ENCODE results near the gene AKAIN1. TPM values are rescaled to one million over a fixed set of nuclear protein-coding genes. Genes with fewer than 3 reads are reported as not detected.

The AKAIN1 gene
- total RNA-seq, 2 experiments from 2014 or later = not detected

- Mint-ChIP-seq H3K36me3 (no peaks in the 10 kb centered on the region), H3K27ac (no peak overlapping the region), H3K9me3 (no peaks in the 10 kb centered on the region), H3K27me3 (no peaks in the 10 kb centered on the region), H3K4me1 (peaks cover 9% of the 10 kb centered on the region), H3K4me3 (no peak overlapping the region)
- DNase-seq = no peak
These were observed 51.8 kb downstream of the AKAIN1 start for GRCh38 chr18:5145168-5145825.

DNA sequence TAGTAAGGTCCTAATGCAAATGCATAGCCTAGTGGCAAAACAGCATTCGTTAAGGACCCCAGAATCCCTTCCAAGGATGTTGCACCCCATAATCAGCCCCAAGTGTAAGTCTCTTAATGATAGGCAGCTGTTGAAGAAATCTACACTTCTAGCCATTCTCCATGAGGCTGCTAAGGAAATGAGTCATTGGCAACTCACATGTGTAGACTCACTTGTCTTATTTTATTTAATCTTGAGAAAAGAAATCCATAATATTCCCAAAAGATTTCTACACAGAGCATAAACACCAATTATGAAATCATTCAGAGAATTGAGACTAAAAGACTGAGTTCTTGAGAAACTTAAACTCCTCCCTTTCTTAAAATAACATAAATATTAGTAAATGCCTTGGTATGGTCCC lies 52.4 kb downstream of the AKAIN1 start:
- DNase-seq = no peak
- Mint-ChIP-seq H3K36me3 (no peaks in the 10 kb centered on the region), H3K27ac (no peak overlapping the region), H3K4me3 (no peak overlapping the region), H3K4me1 (peaks cover 9% of the 10 kb centered on the region), H3K27me3 (no peaks in the 10 kb centered on the region), H3K9me3 (no peaks in the 10 kb centered on the region)

DNA sequence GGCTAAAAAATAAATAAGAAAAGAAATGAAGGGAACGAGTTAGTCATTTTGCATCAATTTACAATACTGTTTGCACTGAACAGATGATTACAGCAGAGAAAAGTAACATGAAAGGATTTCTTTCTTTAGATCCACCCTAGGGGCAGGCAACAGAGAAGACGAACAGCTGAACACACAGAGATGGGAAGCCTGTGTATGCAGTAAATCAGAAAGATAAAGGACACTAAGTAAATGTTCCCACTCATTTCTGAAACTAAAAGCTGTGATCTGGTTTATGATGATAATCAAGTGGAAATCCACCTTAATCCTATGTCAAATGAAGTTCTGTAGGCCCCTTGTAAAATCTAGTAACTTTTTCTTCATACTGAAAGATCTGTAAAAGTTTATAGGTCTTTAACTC lies 54.2 kb downstream of the AKAIN1 start:
- no peak for DNase-seq
- no peaks in the 10 kb centered on the region for H3K27me3 Mint-ChIP-seq
- H3K4me3 Mint-ChIP-seq = no peak overlapping the region
- H3K36me3 Mint-ChIP-seq = no peaks in the 10 kb centered on the region
- peaks cover 9% of the 10 kb centered on the region for H3K4me1 Mint-ChIP-seq
- no peak overlapping the region for H3K27ac Mint-ChIP-seq
- H3K9me3 Mint-ChIP-seq = no peaks in the 10 kb centered on the region

DNA sequence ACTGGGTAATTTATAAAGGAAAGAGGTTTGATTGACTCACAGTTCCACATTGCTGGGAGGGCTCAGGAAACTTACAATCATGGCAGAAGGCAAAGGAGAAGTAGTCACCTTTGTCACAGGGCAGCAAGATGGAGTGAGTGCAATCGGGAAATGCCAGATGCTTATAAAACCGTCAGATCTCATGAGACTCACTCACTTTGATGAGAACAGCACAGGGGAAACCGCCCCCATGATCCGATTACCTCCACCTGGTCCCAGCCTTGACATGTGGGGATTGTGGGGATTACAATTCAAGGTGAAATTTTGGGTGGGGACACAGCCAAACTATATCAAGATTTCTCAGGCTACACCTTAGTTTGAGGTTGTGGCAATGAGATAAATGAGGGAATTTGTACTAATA lies 54.9 kb downstream of the AKAIN1 start:
- no peak for DNase-seq
- H3K4me1 Mint-ChIP-seq = peaks cover 9% of the 10 kb centered on the region
- no peaks in the 10 kb centered on the region for H3K9me3 Mint-ChIP-seq
- H3K36me3 Mint-ChIP-seq = no peaks in the 10 kb centered on the region
- H3K27ac Mint-ChIP-seq = no peak overlapping the region
- no peak overlapping the region for H3K4me3 Mint-ChIP-seq
- H3K27me3 Mint-ChIP-seq = no peaks in the 10 kb centered on the region

- Mint-ChIP-seq H3K36me3 (no peaks in the 10 kb centered on the region), H3K27ac (no peak overlapping the region), H3K9me3 (no peaks in the 10 kb centered on the region), H3K27me3 (no peaks in the 10 kb centered on the region), H3K4me3 (no peak overlapping the region), H3K4me1 (peaks cover under 1% of the 10 kb centered on the region)
- no peak for DNase-seq
These were observed 59.8 kb downstream of the AKAIN1 start for GRCh38 chr18:5137261-5137660.

GRCh38 chr18:5132987-5133386 lies 64.1 kb downstream of the AKAIN1 start:
- Mint-ChIP-seq H3K9me3 (no peaks in the 10 kb centered on the region), H3K36me3 (no peaks in the 10 kb centered on the region), H3K27ac (no peak overlapping the region), H3K4me3 (no peak overlapping the region), H3K27me3 (no peaks in the 10 kb centered on the region), H3K4me1 (no peaks in the 10 kb centered on the region)
- no peak for DNase-seq

DNA sequence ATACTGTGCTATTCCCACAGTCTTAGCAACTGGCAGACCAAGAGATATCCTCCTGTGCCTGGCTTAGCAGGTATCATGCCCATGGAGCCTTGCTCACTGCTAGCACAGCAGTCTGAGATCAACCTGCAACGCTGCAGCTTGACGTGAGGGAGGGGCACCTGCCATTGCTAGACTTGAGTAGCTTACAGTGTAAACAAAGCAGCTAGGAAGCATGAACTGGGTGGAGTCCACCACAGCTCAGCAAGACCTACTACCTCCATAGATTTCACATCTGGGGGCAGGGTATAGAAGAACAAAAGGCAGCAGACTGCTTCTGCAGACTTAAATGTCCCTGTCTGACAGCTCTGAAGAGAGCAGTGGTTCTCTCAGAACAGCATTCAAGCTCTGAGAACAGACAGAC lies 74.8 kb downstream of the AKAIN1 start:
- H3K9me3 Mint-ChIP-seq = peaks cover 16% of the 10 kb centered on the region
- H3K27ac Mint-ChIP-seq = no peak overlapping the region
- no peaks in the 10 kb centered on the region for H3K27me3 Mint-ChIP-seq
- H3K4me1 Mint-ChIP-seq = no peaks in the 10 kb centered on the region
- DNase-seq = no peak
- peaks cover 2% of the 10 kb centered on the region for H3K36me3 Mint-ChIP-seq
- H3K4me3 Mint-ChIP-seq = no peak overlapping the region

DNA sequence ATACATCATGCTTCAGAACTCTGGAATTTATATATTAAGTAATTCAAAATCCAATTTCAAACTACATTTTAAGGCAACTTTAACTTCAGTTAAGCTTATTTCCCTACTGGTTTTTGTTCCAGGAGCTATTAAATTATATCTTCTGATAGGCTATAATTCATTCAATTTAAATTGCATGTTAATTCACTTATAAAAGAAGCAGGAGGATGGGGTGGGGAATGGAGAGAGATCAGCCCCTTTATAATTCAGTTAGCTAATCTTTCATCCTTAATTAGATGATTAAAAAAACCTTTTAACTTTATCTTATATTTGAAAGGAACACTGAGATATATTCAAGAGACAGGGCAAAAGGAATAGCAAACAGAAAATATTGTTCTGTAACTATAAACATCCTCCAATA lies 86.8 kb downstream of the AKAIN1 start:
- Mint-ChIP-seq H3K4me1 (peaks cover 4% of the 10 kb centered on the region), H3K36me3 (no peaks in the 10 kb centered on the region), H3K27ac (no peak overlapping the region), H3K4me3 (no peak overlapping the region), H3K9me3 (peaks cover 9% of the 10 kb centered on the region), H3K27me3 (no peaks in the 10 kb centered on the region)
- no peak for DNase-seq

DNA sequence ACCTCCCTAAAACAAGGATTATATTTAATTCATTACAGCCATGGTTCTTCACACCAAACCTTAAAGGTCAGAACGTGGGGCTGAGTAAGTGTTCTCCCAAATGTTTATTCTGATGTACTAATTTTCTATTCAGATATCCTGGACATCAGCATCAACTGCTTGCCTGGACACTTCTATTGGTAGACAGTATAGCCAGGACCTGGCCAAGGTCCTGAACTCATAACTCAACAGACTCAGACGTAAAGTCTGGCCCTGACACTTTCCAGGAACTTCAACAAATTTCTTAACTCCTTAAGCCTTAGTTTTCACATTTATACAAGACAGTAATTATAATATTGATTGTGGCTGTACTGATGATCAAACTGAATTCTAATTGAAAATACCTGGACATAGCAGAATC lies 89.1 kb downstream of the AKAIN1 start:
- H3K36me3 Mint-ChIP-seq = no peaks in the 10 kb centered on the region
- no peak overlapping the region for H3K4me3 Mint-ChIP-seq
- H3K4me1 Mint-ChIP-seq = peaks cover 4% of the 10 kb centered on the region
- no peak overlapping the region for H3K27ac Mint-ChIP-seq
- no peak for DNase-seq
- H3K27me3 Mint-ChIP-seq = no peaks in the 10 kb centered on the region
- no peaks in the 10 kb centered on the region for H3K9me3 Mint-ChIP-seq

DNA sequence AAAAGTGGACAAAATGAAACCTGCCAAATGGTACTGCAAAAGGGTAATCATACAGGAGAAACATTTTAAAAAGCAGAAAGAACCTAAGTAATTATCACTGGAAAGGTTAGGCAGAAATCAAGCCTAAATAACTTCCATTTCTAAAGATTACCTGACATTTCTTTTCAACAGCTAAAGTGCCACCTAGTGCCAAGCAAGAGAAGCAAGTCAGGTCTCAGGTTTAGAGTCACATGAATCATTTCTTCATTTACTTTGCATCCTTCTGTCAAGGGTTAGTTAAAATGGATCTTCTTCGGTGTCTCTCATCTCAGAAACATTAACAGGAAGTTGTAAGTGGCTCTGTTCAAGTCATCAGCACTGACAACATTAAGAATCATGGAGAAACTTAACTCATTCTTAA lies 90.3 kb downstream of the AKAIN1 start:
- Mint-ChIP-seq H3K9me3 (no peaks in the 10 kb centered on the region), H3K36me3 (no peaks in the 10 kb centered on the region), H3K27ac (no peak overlapping the region), H3K27me3 (no peaks in the 10 kb centered on the region), H3K4me3 (no peak overlapping the region), H3K4me1 (peaks cover 4% of the 10 kb centered on the region)
- DNase-seq = no peak

- H3K4me1 Mint-ChIP-seq = peaks cover 4% of the 10 kb centered on the region
- H3K27me3 Mint-ChIP-seq = no peaks in the 10 kb centered on the region
- H3K4me3 Mint-ChIP-seq = no peak overlapping the region
- H3K27ac Mint-ChIP-seq = no peak overlapping the region
- H3K36me3 Mint-ChIP-seq = no peaks in the 10 kb centered on the region
- DNase-seq = no peak
- H3K9me3 Mint-ChIP-seq = no peaks in the 10 kb centered on the region
These were observed 92.8 kb downstream of the AKAIN1 start for GRCh38 chr18:5104246-5104645.

DNA sequence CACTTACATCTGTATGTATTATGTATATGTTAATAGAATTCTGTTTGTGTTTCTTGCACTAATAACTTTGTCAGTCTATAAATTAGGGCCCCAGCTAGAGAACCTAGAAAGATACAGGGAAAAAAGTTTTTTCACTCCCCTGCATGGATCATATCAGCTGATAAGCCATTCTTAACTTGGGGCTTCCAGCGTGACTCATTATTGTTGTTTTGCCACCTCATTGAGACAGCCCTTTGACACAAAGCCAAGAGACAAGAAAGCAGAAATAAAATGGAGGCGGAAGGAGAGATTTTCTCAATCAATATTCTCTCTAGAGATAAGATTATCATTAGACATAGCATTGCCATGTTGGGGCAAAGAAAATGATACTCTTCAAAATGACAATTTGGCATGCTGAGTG lies 93.4 kb downstream of the AKAIN1 start:
- no peaks in the 10 kb centered on the region for H3K9me3 Mint-ChIP-seq
- no peak overlapping the region for H3K27ac Mint-ChIP-seq
- H3K36me3 Mint-ChIP-seq = no peaks in the 10 kb centered on the region
- no peaks in the 10 kb centered on the region for H3K27me3 Mint-ChIP-seq
- no peak for DNase-seq
- no peak overlapping the region for H3K4me3 Mint-ChIP-seq
- H3K4me1 Mint-ChIP-seq = peaks cover 4% of the 10 kb centered on the region

- H3K4me3 Mint-ChIP-seq = no peak overlapping the region
- H3K27me3 Mint-ChIP-seq = peaks cover 4% of the 10 kb centered on the region
- no peaks in the 10 kb centered on the region for H3K36me3 Mint-ChIP-seq
- H3K27ac Mint-ChIP-seq = no peak overlapping the region
- no peaks in the 10 kb centered on the region for H3K9me3 Mint-ChIP-seq
- no peak for DNase-seq
- peaks cover 4% of the 10 kb centered on the region for H3K4me1 Mint-ChIP-seq
These were observed 93.8 kb downstream of the AKAIN1 start for GRCh38 chr18:5103286-5103685.

DNA sequence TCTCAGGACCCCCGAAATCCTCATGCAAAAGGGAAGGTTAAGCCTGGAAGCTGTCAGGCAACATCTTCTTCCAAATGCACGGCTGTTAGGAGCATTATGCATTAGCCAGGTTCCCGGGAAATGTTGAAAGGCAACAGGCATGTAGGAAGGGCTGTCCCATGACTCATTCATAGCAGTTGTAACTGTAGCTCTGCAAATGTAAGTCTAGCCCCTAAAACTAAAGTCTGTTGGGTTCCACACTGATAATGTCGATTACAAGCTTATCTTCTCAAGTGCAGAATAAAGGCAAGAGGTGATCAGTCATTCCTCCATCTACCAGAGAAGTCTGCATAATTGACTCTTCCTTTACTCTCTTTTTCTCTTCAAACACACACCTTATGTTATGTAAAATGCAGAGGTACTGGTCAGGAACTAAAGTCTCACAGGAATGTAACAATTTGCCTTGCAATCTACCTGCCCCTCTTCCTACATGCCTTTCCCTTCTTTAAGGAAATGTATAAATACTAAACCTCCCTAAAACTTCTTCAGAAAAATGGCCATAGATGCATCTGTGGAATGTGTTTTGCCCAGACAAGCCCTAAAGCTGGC lies 99.8 kb downstream of the AKAIN1 start:
- peaks cover 4% of the 10 kb centered on the region for H3K9me3 Mint-ChIP-seq
- H3K36me3 Mint-ChIP-seq = no peaks in the 10 kb centered on the region
- H3K27ac Mint-ChIP-seq = no peak overlapping the region
- H3K4me1 Mint-ChIP-seq = no peaks in the 10 kb centered on the region
- DNase-seq = no peak
- peaks cover 4% of the 10 kb centered on the region for H3K27me3 Mint-ChIP-seq
- H3K4me3 Mint-ChIP-seq = no peak overlapping the region

DNA sequence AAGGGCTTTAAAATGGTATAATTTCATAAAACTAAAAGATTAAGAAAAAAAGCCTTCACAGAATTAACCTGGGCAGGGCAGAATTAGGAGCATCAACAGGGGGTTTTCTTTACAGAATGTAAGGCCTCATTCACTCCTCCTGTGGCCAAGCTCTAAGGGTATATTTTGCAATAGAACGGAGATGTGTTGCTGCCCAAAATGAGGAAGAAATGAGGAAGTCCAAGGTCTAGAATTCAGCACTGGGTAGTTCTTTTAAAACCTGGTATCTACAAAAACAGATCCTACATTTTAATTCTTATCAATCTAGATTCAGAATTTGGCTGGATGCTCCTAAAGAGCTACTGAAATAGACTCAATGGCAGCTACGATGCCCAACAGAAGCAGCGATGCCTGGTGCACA lies 101.8 kb downstream of the AKAIN1 start:
- peaks cover 4% of the 10 kb centered on the region for H3K27me3 Mint-ChIP-seq
- no peaks in the 10 kb centered on the region for H3K4me1 Mint-ChIP-seq
- no peak for DNase-seq
- H3K27ac Mint-ChIP-seq = no peak overlapping the region
- no peaks in the 10 kb centered on the region for H3K36me3 Mint-ChIP-seq
- H3K9me3 Mint-ChIP-seq = peaks cover 5% of the 10 kb centered on the region
- no peak overlapping the region for H3K4me3 Mint-ChIP-seq

GRCh38 chr18:5093902-5094301 lies 103.2 kb downstream of the AKAIN1 start:
- peaks cover 9% of the 10 kb centered on the region for H3K9me3 Mint-ChIP-seq
- no peaks in the 10 kb centered on the region for H3K4me1 Mint-ChIP-seq
- no peaks in the 10 kb centered on the region for H3K36me3 Mint-ChIP-seq
- H3K27me3 Mint-ChIP-seq = peaks cover 4% of the 10 kb centered on the region
- H3K27ac Mint-ChIP-seq = no peak overlapping the region
- DNase-seq = no peak
- no peak overlapping the region for H3K4me3 Mint-ChIP-seq
